ENCODE measurements around the gene SRBD1.

DNA sequence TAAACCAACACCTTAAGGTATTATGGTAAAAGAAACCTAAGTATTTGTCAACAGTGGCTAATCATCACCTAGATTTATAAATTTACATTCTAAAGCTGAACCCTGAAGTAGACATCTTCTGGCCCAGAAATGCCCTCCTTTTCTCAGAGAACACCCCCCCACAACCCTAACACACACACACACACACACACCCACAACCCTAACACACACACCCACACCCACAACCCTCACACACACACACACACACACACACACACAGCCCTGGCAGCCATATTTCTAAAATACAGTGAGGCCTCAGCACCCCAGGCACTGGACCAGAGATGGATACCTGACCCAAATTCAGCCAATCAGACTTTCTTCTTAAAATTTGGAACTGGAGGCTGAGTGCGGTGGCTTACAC lies 14.3 kb downstream of the SRBD1 start:
- TF ChIP-seq, protein P1, sequence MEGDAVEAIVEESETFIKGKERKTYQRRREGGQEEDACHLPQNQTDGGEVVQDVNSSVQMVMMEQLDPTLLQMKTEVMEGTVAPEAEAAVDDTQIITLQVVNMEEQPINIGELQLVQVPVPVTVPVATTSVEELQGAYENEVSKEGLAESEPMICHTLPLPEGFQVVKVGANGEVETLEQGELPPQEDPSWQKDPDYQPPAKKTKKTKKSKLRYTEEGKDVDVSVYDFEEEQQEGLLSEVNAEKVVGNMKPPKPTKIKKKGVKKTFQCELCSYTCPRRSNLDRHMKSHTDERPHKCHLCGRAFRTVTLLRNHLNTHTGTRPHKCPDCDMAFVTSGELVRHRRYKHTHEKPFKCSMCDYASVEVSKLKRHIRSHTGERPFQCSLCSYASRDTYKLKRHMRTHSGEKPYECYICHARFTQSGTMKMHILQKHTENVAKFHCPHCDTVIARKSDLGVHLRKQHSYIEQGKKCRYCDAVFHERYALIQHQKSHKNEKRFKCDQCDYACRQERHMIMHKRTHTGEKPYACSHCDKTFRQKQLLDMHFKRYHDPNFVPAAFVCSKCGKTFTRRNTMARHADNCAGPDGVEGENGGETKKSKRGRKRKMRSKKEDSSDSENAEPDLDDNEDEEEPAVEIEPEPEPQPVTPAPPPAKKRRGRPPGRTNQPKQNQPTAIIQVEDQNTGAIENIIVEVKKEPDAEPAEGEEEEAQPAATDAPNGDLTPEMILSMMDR (IDR thresholded peaks at IDR 0.05; ENCODE audit: low read depth, low read length, missing input control): no peak
- TF ChIP-seq TAF1 (conservative IDR thresholded peaks at IDR 0.05) (no peak), RAD21 (IDR thresholded peaks at IDR 0.05) (no peak), SP1 (IDR thresholded peaks at IDR 0.05) (no peak)
- TF ChIP-seq, protein P2, sequence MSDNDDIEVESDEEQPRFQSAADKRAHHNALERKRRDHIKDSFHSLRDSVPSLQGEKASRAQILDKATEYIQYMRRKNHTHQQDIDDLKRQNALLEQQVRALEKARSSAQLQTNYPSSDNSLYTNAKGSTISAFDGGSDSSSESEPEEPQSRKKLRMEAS (IDR thresholded peaks at IDR 0.05): no peak
